IMR-90 (cell line): ENCODE measurements around the gene FKTN. TPM values are rescaled to one million over a fixed set of nuclear protein-coding genes. Genes with fewer than 3 reads are reported as not detected.

Experiments
- ATAC-seq: fragments of 200-7000 bp; cut with Tn5 transposase; 2 replicates; pipeline ENCODE4 v1.9.1; 2020; ENCODE audit warnings: low read depth, mild to moderate bottlenecking, moderate library complexity
- BruUV-seq: library from RNA; stranded (reverse); fragments of 400-500 nt; replicated peaks from 2 replicates; lab custom pipeline; 2021; lab: Mats Ljungman, UMichigan
- CTCF ChIA-PET: fragments of 300-600 bp; formaldehyde crosslinking; extraction: SDS; loops from one replicate; lab custom pipeline; 2021; ENCODE audit warnings: antibody characterized with exemption; lab: Yijun Ruan, JAX
- POLR2A ChIA-PET: fragments of 300-600 bp; sonication (Branson Sonifier 250); formaldehyde crosslinking; loops from one replicate; lab custom pipeline; 2022; ENCODE audit warnings: antibody characterized with exemption; ENCODE audit not compliant: unreplicated experiment; lab: Charles Lee
- DNase-seq: peaks from one replicate; pipeline ENCODE4 v3.0.0; 2013
- H2AFZ ChIP-seq: replicated peaks from 2 replicates; pipeline ENCODE3; 2013; ENCODE audit warnings: low read length, mild to moderate bottlenecking; ENCODE audit not compliant: poor library complexity
- H2AK5ac ChIP-seq: 2 replicates; pipeline ENCODE4 v1.6.1; 2013; ENCODE audit warnings: low read depth, low read length, inconsistent platforms
- H2AK9ac ChIP-seq: replicated peaks from 2 replicates; pipeline ENCODE3; 2013; ENCODE audit warnings: mild to moderate bottlenecking, low read depth, low read length, moderate library complexity; ENCODE audit not compliant: poor library complexity
- H2BK120ac ChIP-seq: 2 replicates; pipeline ENCODE4 v1.6.1; 2013; ENCODE audit warnings: low read depth, low read length, inconsistent platforms
- H2BK15ac ChIP-seq: 3 replicates; pipeline ENCODE4 v1.6.1; 2013; ENCODE audit warnings: low read depth, low read length, inconsistent platforms
- H2BK20ac ChIP-seq: 2 replicates; pipeline ENCODE4 v1.6.1; 2013; ENCODE audit warnings: low read depth, mild to moderate bottlenecking, inconsistent platforms, low read length, moderate library complexity
- H2BK5ac ChIP-seq: 2 replicates; pipeline ENCODE4 v1.6.1; 2013; ENCODE audit warnings: mild to moderate bottlenecking, low read depth, low read length, inconsistent platforms; ENCODE audit not compliant: poor library complexity, severe bottlenecking
- H3K14ac ChIP-seq: replicated peaks from 2 replicates; pipeline ENCODE4 v1.6.1; 2013; ENCODE audit warnings: low read depth, low read length, inconsistent platforms
- H3K18ac ChIP-seq: 2 replicates; pipeline ENCODE4 v1.6.1; 2013; ENCODE audit warnings: low read depth, low read length, control low read depth
- H3K23ac ChIP-seq: 2 replicates; pipeline ENCODE4 v1.6.1; 2013; ENCODE audit warnings: low read depth, low read length, inconsistent platforms
- H3K27ac ChIP-seq: 2 replicates; pipeline ENCODE4 v1.5.1; 2013; ENCODE audit warnings: mild to moderate bottlenecking, control low read depth, low read length; ENCODE audit not compliant: insufficient read depth
- H3K27me3 ChIP-seq: 2 replicates; pipeline ENCODE4 v1.6.1; 2013; ENCODE audit warnings: low read length; ENCODE audit not compliant: control insufficient read depth, insufficient read depth
- H3K36me3 ChIP-seq: 2 replicates; pipeline ENCODE4 v1.6.1; 2013; ENCODE audit warnings: low read length, mixed read lengths; ENCODE audit not compliant: control insufficient read depth, insufficient read depth
- H3K4ac ChIP-seq: 2 replicates; pipeline ENCODE4 v1.6.1; 2013; ENCODE audit warnings: low read depth, low read length, inconsistent platforms
- H3K4me1 ChIP-seq: 2 replicates; pipeline ENCODE4 v1.6.1; 2013; ENCODE audit warnings: low read length, mixed read lengths; ENCODE audit not compliant: control insufficient read depth, insufficient read depth
- H3K4me2 ChIP-seq: 2 replicates; pipeline ENCODE4 v1.6.1; 2013; ENCODE audit warnings: low read depth, mild to moderate bottlenecking, control low read depth, low read length, moderate library complexity
- H3K4me3 ChIP-seq: 2 replicates; pipeline ENCODE4 v1.5.1; 2013; ENCODE audit warnings: low read depth, mild to moderate bottlenecking, control low read depth, low read length, moderate library complexity; ENCODE audit not compliant: insufficient read depth
- H3K56ac ChIP-seq: 2 replicates; pipeline ENCODE4 v1.6.1; 2013; ENCODE audit warnings: low read length, inconsistent platforms; ENCODE audit not compliant: insufficient read depth; ENCODE audit errors: extremely low read depth
- H3K79me1 ChIP-seq, 2 experiments: 2 replicates each; pipeline ENCODE4 v1.6.1; 2013; ENCODE audit warnings: low read length in 2 of 2, inconsistent platforms in 1 of 2, low read depth in 1 of 2
- H3K9ac ChIP-seq: 2 replicates; pipeline ENCODE4 v1.6.1; 2013; ENCODE audit warnings: low read depth, low read length, control low read depth
- H3K9me1 ChIP-seq: 2 replicates; pipeline ENCODE4 v1.6.1; 2013; ENCODE audit warnings: low read length, inconsistent platforms; ENCODE audit not compliant: insufficient read depth
- H3K9me3 ChIP-seq: 2 replicates; pipeline ENCODE4 v1.6.1; 2013; ENCODE audit warnings: low read length; ENCODE audit not compliant: control insufficient read depth, insufficient read depth
- H4K20me1 ChIP-seq: 2 replicates; pipeline ENCODE4 v1.6.1; 2013; ENCODE audit warnings: low read length, inconsistent platforms; ENCODE audit not compliant: insufficient read depth
- H4K5ac ChIP-seq: 2 replicates; pipeline ENCODE4 v1.6.1; 2013; ENCODE audit warnings: mild to moderate bottlenecking, low read depth, low read length, control low read depth
- H4K8ac ChIP-seq, 2 experiments: 2 replicates each; pipeline ENCODE4 v1.6.1; 2013; ENCODE audit warnings: low read depth in 2 of 2, low read length in 2 of 2, control low read depth in 1 of 2, inconsistent platforms in 1 of 2
- H4K91ac ChIP-seq: 2 replicates; pipeline ENCODE4 v1.6.1; 2013; ENCODE audit warnings: low read depth, low read length, inconsistent platforms; ENCODE audit not compliant: insufficient read depth
- MAFK ChIP-seq: IDR thresholded peaks from 2 replicates; pipeline ENCODE4 v1.6.1; 2012; ENCODE audit warnings: low read depth, low read length, improper control_type of control experiment
- RFX5 ChIP-seq: IDR thresholded peaks from 2 replicates; pipeline ENCODE4 v1.8.0; 2012; ENCODE audit warnings: low read depth, mild to moderate bottlenecking, low read length, moderate library complexity
- SMC3 ChIP-seq: fragments of 150-350 bp; IDR thresholded peaks from 2 replicates; pipeline ENCODE4 v1.6.1; 2016; ENCODE audit warnings: low read depth, mild to moderate bottlenecking, antibody characterized with exemption, low read length, moderate library complexity
- WGBS, 2 experiments: methylation state at CpG; one replicate each; pipeline versions ENCODE4 v1.1.5 to v1.1.7; 2013; ENCODE audit warnings: missing lambda C conversion rate in 2 of 2; ENCODE audit not compliant: insufficient read length in 1 of 2; ENCODE audit errors: extremely low coverage in 2 of 2; 5-methylcytosine and 5-hydroxymethylcytosine counted together
- dilution Hi-C: fragments of 300-500 bp; cut with HindIII; formaldehyde crosslinking; loops from one replicate; pipeline ENCODE4 v1.14.3; 2018; ENCODE audit warnings: low sequenced_read_pairs; ENCODE audit not compliant: unreplicated experiment
- in situ Hi-C: fragments of 300-500 bp; cut with MboI; formaldehyde crosslinking; loops from 3 replicates; pipeline ENCODE4 v1.14.3; 2019; ENCODE audit warnings: low sequenced_read_pairs, inconsistent platforms, mixed read lengths
- intact Hi-C: fragments of 100-400 bp; cut with micrococcal nuclease; formaldehyde crosslinking; loops from 2 replicates; pipeline ENCODE4 v1.10.0; 2022
- polyA plus RNA-seq, 3 experiments: library from polyadenylated mRNA; depleted of rRNA; stranded (reverse); fragments of >200 nt; gene quantifications; 2 replicates each; pipeline ENCODE4 v1.2.3, GENCODE V29; 2012; ENCODE audit warnings: low replicate concordance in 1 of 3
- total RNA-seq: library from RNA; depleted of rRNA; stranded (reverse); fragments of >200 nt; gene quantifications from 2 replicates; pipeline ENCODE4 v1.2.3, GENCODE V29; 2012

Gene FKTN
- total and polyA plus RNA-seq, 2 of the 4 experiments (the other 2 are of a cell fraction), result 8.6 to 20.3 TPM

GRCh38 chr9:105621001-105621400 lies 63.1 kb downstream of the FKTN start (continued):
- TF ChIP-seq SMC3 (no peak), MAFK (no peak), RFX5 (no peak)

- Histone ChIP-seq H3K9me1 (no peaks in the 10 kb centered on the region), H3K4ac (no peak overlapping the region), H4K91ac (no peak overlapping the region), H2BK20ac (no peak overlapping the region), H2BK120ac (no peak overlapping the region), H3K79me1 (no peaks in the 10 kb centered on the region), H4K8ac (no peak overlapping the region), H4K5ac (no peak overlapping the region), H3K23ac (no peak overlapping the region), H2AFZ (no peak overlapping the region), H3K36me3 (no peaks in the 10 kb centered on the region; the same call in 1 of the 2 replicates), H2BK5ac (no peak overlapping the region), H3K9ac (no peak overlapping the region), H3K4me3 (no peak overlapping the region), H3K27me3 (no peaks in the 10 kb centered on the region), H4K20me1 (no peaks in the 10 kb centered on the region), H2AK5ac (no peak overlapping the region), H2AK9ac (no peak overlapping the region), H3K4me1 (no peaks in the 10 kb centered on the region), H3K14ac (no peak overlapping the region), H3K9me3 (no peaks in the 10 kb centered on the region), H3K56ac (no peak overlapping the region), H3K27ac (no peak overlapping the region), H2BK15ac (no peak overlapping the region), H3K4me2 (no peak overlapping the region), H3K18ac (no peak overlapping the region)
- TF ChIP-seq MAFK (0 out of 2 replicates have a peak, but pooled peaks have one; percentile 14), RFX5 (no peak)
- ChIA-PET CTCF (interaction anchor here (0.7 to 1.0 kb wide), 3 partner anchors 13 to 929 kb away, joined by 3 to 5 read pairs (median 5); no protein-coding TSS in a partner anchor), POLR2A (no interaction called here)
- BruUV-seq, result no TSS peak
- DNase-seq (no peak), ATAC-seq (no peak)
- 100% methylated on average over 1 of the region's 1 CpG; no CpG with 5 or more reads in 1 of the 2 experiments for WGBS, 2 experiments
- intact Hi-C loops, result no loop called here
- dilution Hi-C loops, result no loop called here
- in situ Hi-C loops, result no loop called here
Observed at GRCh38 chr9:105625088-105625487, 67.2 kb downstream of the FKTN start.
